Fibroblast of villous mesenchyme (primary cell): ENCODE data around the gene SOX5. TPM values are rescaled to one million over a fixed set of nuclear protein-coding genes. Genes with fewer than 3 reads are reported as not detected.

Experiments used
- DNase-seq: peaks from one replicate; pipeline ENCODE4 v3.0.0-alpha.2; 2010; ENCODE audit warnings: low read depth
- H3K4me3 ChIP-seq: 2 replicates; pipeline ENCODE4 v1.5.1; 2011; ENCODE audit warnings: low read depth, mild to moderate bottlenecking, low read length
- total RNA-seq: library from RNA; depleted of rRNA; stranded (reverse); fragments of >200 nt; gene quantifications from 2 replicates; pipeline ENCODE4 v1.2.3, GENCODE V29; 2012
- TF ChIP-seq, protein P1 (sequence below): IDR thresholded peaks from 2 replicates; pipeline ENCODE4 v1.5.1; 2012; ENCODE audit warnings: low read depth, mild to moderate bottlenecking, low read length; ENCODE audit not compliant: insufficient read depth

The SOX5 gene
- total RNA-seq, 1 donor, result 13.8 TPM

DNA sequence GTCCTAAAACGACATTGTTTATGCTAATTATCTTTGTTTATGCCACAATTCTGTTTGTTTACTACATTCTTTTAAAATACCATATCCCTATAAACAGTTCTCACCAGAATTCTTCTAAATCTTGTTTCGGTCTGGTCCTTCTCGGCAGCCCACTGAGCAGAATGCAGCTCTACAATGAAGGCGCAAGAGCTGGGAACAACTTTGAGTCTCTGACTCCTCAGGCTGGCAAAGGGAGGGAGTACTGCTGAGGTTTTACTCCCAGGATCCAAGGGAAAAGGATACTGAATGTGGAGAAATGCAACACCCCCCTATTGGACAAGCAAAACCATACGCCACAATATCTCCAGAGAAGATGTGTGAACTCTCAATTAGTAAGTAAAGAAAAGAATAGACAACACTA is 5.4 kb downstream of the SOX5 start:
- TF ChIP-seq, protein P1, sequence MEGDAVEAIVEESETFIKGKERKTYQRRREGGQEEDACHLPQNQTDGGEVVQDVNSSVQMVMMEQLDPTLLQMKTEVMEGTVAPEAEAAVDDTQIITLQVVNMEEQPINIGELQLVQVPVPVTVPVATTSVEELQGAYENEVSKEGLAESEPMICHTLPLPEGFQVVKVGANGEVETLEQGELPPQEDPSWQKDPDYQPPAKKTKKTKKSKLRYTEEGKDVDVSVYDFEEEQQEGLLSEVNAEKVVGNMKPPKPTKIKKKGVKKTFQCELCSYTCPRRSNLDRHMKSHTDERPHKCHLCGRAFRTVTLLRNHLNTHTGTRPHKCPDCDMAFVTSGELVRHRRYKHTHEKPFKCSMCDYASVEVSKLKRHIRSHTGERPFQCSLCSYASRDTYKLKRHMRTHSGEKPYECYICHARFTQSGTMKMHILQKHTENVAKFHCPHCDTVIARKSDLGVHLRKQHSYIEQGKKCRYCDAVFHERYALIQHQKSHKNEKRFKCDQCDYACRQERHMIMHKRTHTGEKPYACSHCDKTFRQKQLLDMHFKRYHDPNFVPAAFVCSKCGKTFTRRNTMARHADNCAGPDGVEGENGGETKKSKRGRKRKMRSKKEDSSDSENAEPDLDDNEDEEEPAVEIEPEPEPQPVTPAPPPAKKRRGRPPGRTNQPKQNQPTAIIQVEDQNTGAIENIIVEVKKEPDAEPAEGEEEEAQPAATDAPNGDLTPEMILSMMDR, result no peak
- no peak overlapping the region for H3K4me3 ChIP-seq
- DNase-seq, result no peak

DNA sequence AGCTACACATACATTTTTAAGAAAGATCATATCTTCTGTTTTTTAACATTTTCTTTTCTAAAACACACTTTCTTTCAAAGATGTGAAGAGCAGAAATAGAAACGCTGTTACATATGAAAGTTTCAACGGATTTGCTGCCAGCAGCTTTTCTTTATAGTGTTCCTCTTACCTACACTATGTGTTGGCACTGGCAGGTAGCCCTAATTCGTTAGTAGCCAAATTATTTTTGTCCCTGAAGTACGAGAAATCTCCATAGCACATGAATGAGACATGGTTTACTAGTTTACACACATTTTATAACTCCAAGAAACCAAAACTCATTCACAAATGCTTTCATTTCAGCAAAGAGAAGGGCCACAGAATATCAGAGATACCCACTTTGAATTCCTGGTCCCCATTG is 6.6 kb downstream of the SOX5 start:
- DNase-seq, result no peak
- TF ChIP-seq, protein P1, result no peak

DNA sequence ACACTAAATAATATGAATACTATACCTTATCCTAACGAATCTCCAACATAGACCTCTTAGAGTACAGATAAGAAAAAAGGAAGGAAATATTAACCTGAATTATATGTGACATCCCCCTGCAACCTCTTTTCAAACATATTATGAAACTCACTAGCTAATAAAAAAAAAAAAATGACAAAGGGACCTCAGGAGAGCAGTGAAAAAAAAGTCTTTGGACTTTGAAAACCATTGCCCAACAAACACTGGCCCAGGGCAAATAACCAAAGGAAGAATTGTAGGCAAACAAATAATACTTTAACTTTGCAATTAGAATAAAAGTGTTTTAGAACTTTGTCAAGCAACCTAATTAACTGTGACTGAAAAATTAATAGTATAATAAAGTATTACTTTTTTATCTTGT is 7.7 kb downstream of the SOX5 start:
- no peak for DNase-seq
- TF ChIP-seq, protein P1, result no peak
- H3K4me3 ChIP-seq, result no peak overlapping the region

More for the DNA sequence above, 6.6 kb downstream of the SOX5 start:
- no peak overlapping the region for H3K4me3 ChIP-seq

DNA sequence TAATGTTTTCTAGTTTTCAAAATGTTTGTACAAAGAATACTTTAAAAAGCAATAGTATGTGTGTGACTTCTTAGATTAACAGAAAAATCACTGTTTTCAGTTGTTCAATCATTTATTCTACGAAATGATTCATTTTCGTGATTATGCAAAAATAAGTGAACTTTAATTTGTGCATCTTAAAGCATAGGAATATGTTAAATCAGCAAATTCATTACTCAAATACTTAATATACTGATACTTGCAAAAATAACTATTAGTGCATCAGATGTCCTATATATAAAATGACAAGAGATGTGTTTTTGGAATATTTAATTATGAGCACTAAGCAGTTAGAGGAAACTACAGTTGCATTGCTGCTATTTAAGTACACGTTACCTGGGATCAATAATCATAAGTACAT is 11.0 kb downstream of the SOX5 start:
- no peak for DNase-seq
- TF ChIP-seq, protein P1, result no peak
- no peak overlapping the region for H3K4me3 ChIP-seq

DNA sequence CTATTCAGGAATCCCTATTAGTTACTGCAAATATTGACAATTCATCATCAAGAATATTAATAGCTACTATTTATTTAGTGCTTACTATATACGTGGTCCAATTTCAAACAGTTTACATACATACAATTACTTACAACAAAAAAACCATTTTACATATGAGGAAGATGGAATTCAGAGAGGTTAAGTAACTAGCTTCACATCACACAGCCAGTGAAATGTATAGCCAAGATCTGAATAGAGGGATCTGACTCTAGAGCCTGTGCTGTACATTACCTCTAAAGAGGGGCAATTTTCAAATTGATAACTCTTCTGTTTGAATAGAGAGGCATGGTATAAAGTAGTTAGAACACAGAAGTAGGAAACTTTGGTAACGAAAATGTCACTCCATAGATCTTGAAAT is 18.3 kb downstream of the SOX5 start:
- TF ChIP-seq, protein P1, result no peak
- no peak overlapping the region for H3K4me3 ChIP-seq
- no peak for DNase-seq

DNA sequence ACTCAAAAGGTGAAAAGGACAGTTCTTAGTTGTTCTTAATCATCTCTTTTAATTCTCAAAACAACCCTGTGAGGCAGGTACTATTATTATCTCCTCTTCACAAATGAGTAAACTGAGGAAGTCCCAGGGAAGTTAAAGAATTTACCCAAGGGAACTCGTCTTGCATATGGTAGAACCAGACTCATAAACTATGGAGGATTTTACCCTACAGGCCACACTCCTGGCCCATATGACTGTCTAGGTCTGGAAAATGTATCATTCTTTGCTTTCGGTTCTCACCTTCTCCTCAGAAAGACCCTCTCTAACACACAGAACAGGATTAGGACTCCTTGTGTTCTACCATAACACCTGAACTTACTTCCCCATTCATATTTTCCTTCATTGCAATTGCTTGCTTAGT is 18.9 kb downstream of the SOX5 start:
- TF ChIP-seq, protein P1, result no peak
- no peak for DNase-seq
- no peak overlapping the region for H3K4me3 ChIP-seq

- TF ChIP-seq, protein P1, result no peak
- DNase-seq, result peak; percentile 26
- no peak overlapping the region for H3K4me3 ChIP-seq
These were observed 19.6 kb downstream of the SOX5 start for GRCh38 chr12:23929906-23930305.
